Amygdala (tissue), 56 donors: Measurements from ENCODE around the gene RUVBL2.

Experiments
- DNase-seq, 56 donors: peaks; one replicate each; lab custom pipeline; 2025; lab: John Stamatoyannopoulos, UW

RUVBL2 gene

GRCh38 chr19:48993175-48994034 lies at the start of gene RUVBL2, which contains the start of gene GYS1:
TSS of gene RUVBL2 (plus strand) at chr19:48993887. CDS start at chr19:48993912, 25 bp downstream.
TSS of gene GYS1 (minus strand) at chr19:48993309. CDS start at chr19:48993112, 197 bp downstream.
- peak; percentile 96 to 100 (median 99) for DNase-seq

GRCh38 chr19:48945415-48945814 lies 48.3 kb upstream of the RUVBL2 start:
- DNase-seq, result no peak

GRCh38 chr19:48945817-48946216 lies 47.9 kb upstream of the RUVBL2 start:
- DNase-seq, result no peak

GRCh38 chr19:48946463-48947257 lies 47.0 kb upstream of the RUVBL2 start:
- DNase-seq, result no peak

- DNase-seq, result no peak
Observed at GRCh38 chr19:48947258-48947542, 46.5 kb upstream of the RUVBL2 start.

GRCh38 chr19:48950159-48950558 lies 43.5 kb upstream of the RUVBL2 start:
- no peak for DNase-seq

GRCh38 chr19:48950830-48951519 lies 42.7 kb upstream of the RUVBL2 start:
- no peak for DNase-seq

- DNase-seq, result no peak
Observed at GRCh38 chr19:48953141-48953540, 40.5 kb upstream of the RUVBL2 start.

- DNase-seq, result no peak
Observed at GRCh38 chr19:48953990-48954594, 39.6 kb upstream of the RUVBL2 start.

- DNase-seq, result peak; percentile 67 to 97 (median 90)
Observed at GRCh38 chr19:48954595-48955307, 38.9 kb upstream of the RUVBL2 start, which contains the start of gene BAX. TSS of gene BAX (plus strand) at chr19:48954875. CDS start at chr19:48954929, 54 bp downstream.

- peak in 1 of 56 donors; percentile 8 for DNase-seq
Observed at GRCh38 chr19:48955308-48955958, 38.3 kb upstream of the RUVBL2 start.

- DNase-seq, result no peak
Observed at GRCh38 chr19:48958006-48958405, 35.7 kb upstream of the RUVBL2 start.

GRCh38 chr19:48959341-48960239 lies 34.1 kb upstream of the RUVBL2 start:
- no peak for DNase-seq

- DNase-seq, result peak in 1 of 56 donors; percentile 58
Observed at GRCh38 chr19:48961051-48961649, 32.5 kb upstream of the RUVBL2 start.

- DNase-seq, result no peak
Observed at GRCh38 chr19:48961673-48962028, 32.0 kb upstream of the RUVBL2 start.

- DNase-seq, result peak in 12 of 56 donors; percentile 6 to 40 (median 14)
Observed at GRCh38 chr19:48962029-48962848, 31.4 kb upstream of the RUVBL2 start.

- no peak for DNase-seq
Observed at GRCh38 chr19:48962849-48963165, 30.9 kb upstream of the RUVBL2 start.
